IMR-90 (cell line): ENCODE results near the gene TRIM25. TPM values are rescaled to one million over a fixed set of nuclear protein-coding genes. Genes with fewer than 3 reads are reported as not detected.

Experiments used
- ATAC-seq: fragments of 200-7000 bp; cut with Tn5 transposase; 2 replicates; pipeline ENCODE4 v1.9.1; 2020; ENCODE audit warnings: low read depth, mild to moderate bottlenecking, moderate library complexity
- BruUV-seq: library from RNA; stranded (reverse); fragments of 400-500 nt; replicated peaks from 2 replicates; lab custom pipeline; 2021; lab: Mats Ljungman, UMichigan
- CTCF ChIA-PET: fragments of 300-600 bp; formaldehyde crosslinking; extraction: SDS; loops from one replicate; lab custom pipeline; 2021; ENCODE audit warnings: antibody characterized with exemption; lab: Yijun Ruan, JAX
- POLR2A ChIA-PET: fragments of 300-600 bp; sonication (Branson Sonifier 250); formaldehyde crosslinking; loops from one replicate; lab custom pipeline; 2022; ENCODE audit warnings: antibody characterized with exemption; ENCODE audit not compliant: unreplicated experiment; lab: Charles Lee
- DNase-seq: peaks from one replicate; pipeline ENCODE4 v3.0.0; 2013
- H2AFZ ChIP-seq: replicated peaks from 2 replicates; pipeline ENCODE3; 2013; ENCODE audit warnings: low read length, mild to moderate bottlenecking; ENCODE audit not compliant: poor library complexity
- H2AK5ac ChIP-seq: 2 replicates; pipeline ENCODE4 v1.6.1; 2013; ENCODE audit warnings: low read depth, low read length, inconsistent platforms
- H2AK9ac ChIP-seq: replicated peaks from 2 replicates; pipeline ENCODE3; 2013; ENCODE audit warnings: mild to moderate bottlenecking, low read depth, low read length, moderate library complexity; ENCODE audit not compliant: poor library complexity
- H2BK120ac ChIP-seq: 2 replicates; pipeline ENCODE4 v1.6.1; 2013; ENCODE audit warnings: low read depth, low read length, inconsistent platforms
- H2BK15ac ChIP-seq: 3 replicates; pipeline ENCODE4 v1.6.1; 2013; ENCODE audit warnings: low read depth, low read length, inconsistent platforms
- H2BK20ac ChIP-seq: 2 replicates; pipeline ENCODE4 v1.6.1; 2013; ENCODE audit warnings: low read depth, mild to moderate bottlenecking, inconsistent platforms, low read length, moderate library complexity
- H2BK5ac ChIP-seq: 2 replicates; pipeline ENCODE4 v1.6.1; 2013; ENCODE audit warnings: mild to moderate bottlenecking, low read depth, low read length, inconsistent platforms; ENCODE audit not compliant: poor library complexity, severe bottlenecking
- H3K14ac ChIP-seq: replicated peaks from 2 replicates; pipeline ENCODE4 v1.6.1; 2013; ENCODE audit warnings: low read depth, low read length, inconsistent platforms
- H3K18ac ChIP-seq: 2 replicates; pipeline ENCODE4 v1.6.1; 2013; ENCODE audit warnings: low read depth, low read length, control low read depth
- H3K23ac ChIP-seq: 2 replicates; pipeline ENCODE4 v1.6.1; 2013; ENCODE audit warnings: low read depth, low read length, inconsistent platforms
- H3K27ac ChIP-seq: 2 replicates; pipeline ENCODE4 v1.5.1; 2013; ENCODE audit warnings: mild to moderate bottlenecking, control low read depth, low read length; ENCODE audit not compliant: insufficient read depth
- H3K27me3 ChIP-seq: 2 replicates; pipeline ENCODE4 v1.6.1; 2013; ENCODE audit warnings: low read length; ENCODE audit not compliant: control insufficient read depth, insufficient read depth
- H3K36me3 ChIP-seq: 2 replicates; pipeline ENCODE4 v1.6.1; 2013; ENCODE audit warnings: low read length, mixed read lengths; ENCODE audit not compliant: control insufficient read depth, insufficient read depth
- H3K4ac ChIP-seq: 2 replicates; pipeline ENCODE4 v1.6.1; 2013; ENCODE audit warnings: low read depth, low read length, inconsistent platforms
- H3K4me1 ChIP-seq: 2 replicates; pipeline ENCODE4 v1.6.1; 2013; ENCODE audit warnings: low read length, mixed read lengths; ENCODE audit not compliant: control insufficient read depth, insufficient read depth
- H3K4me2 ChIP-seq: 2 replicates; pipeline ENCODE4 v1.6.1; 2013; ENCODE audit warnings: low read depth, mild to moderate bottlenecking, control low read depth, low read length, moderate library complexity
- H3K4me3 ChIP-seq: 2 replicates; pipeline ENCODE4 v1.5.1; 2013; ENCODE audit warnings: low read depth, mild to moderate bottlenecking, control low read depth, low read length, moderate library complexity; ENCODE audit not compliant: insufficient read depth
- H3K56ac ChIP-seq: 2 replicates; pipeline ENCODE4 v1.6.1; 2013; ENCODE audit warnings: low read length, inconsistent platforms; ENCODE audit not compliant: insufficient read depth; ENCODE audit errors: extremely low read depth
- H3K79me1 ChIP-seq, 2 experiments: 2 replicates each; pipeline ENCODE4 v1.6.1; 2013; ENCODE audit warnings: low read length in 2 of 2, inconsistent platforms in 1 of 2, low read depth in 1 of 2
- H3K9ac ChIP-seq: 2 replicates; pipeline ENCODE4 v1.6.1; 2013; ENCODE audit warnings: low read depth, low read length, control low read depth
- H3K9me1 ChIP-seq: 2 replicates; pipeline ENCODE4 v1.6.1; 2013; ENCODE audit warnings: low read length, inconsistent platforms; ENCODE audit not compliant: insufficient read depth
- H3K9me3 ChIP-seq: 2 replicates; pipeline ENCODE4 v1.6.1; 2013; ENCODE audit warnings: low read length; ENCODE audit not compliant: control insufficient read depth, insufficient read depth
- H4K20me1 ChIP-seq: 2 replicates; pipeline ENCODE4 v1.6.1; 2013; ENCODE audit warnings: low read length, inconsistent platforms; ENCODE audit not compliant: insufficient read depth
- H4K5ac ChIP-seq: 2 replicates; pipeline ENCODE4 v1.6.1; 2013; ENCODE audit warnings: mild to moderate bottlenecking, low read depth, low read length, control low read depth
- H4K8ac ChIP-seq, 2 experiments: 2 replicates each; pipeline ENCODE4 v1.6.1; 2013; ENCODE audit warnings: low read depth in 2 of 2, low read length in 2 of 2, control low read depth in 1 of 2, inconsistent platforms in 1 of 2
- H4K91ac ChIP-seq: 2 replicates; pipeline ENCODE4 v1.6.1; 2013; ENCODE audit warnings: low read depth, low read length, inconsistent platforms; ENCODE audit not compliant: insufficient read depth
- CEBPB ChIP-seq: IDR thresholded peaks from 2 replicates; pipeline ENCODE4 v1.6.1; 2012; ENCODE audit warnings: low read depth, low read length, improper control_type of control experiment
- CHD1 ChIP-seq: IDR thresholded peaks from 2 replicates; pipeline ENCODE4 v1.6.1; 2012; ENCODE audit warnings: low read depth, low read length, improper control_type of control experiment
- FOS ChIP-seq: fragments of 150-350 bp; IDR thresholded peaks from 2 replicates; pipeline ENCODE4 v1.6.1; 2016; ENCODE audit warnings: low read depth, low read length
- MAFK ChIP-seq: IDR thresholded peaks from 2 replicates; pipeline ENCODE4 v1.6.1; 2012; ENCODE audit warnings: low read depth, low read length, improper control_type of control experiment
- MAZ ChIP-seq: IDR thresholded peaks from 2 replicates; pipeline ENCODE4 v1.6.1; 2012; ENCODE audit warnings: low read depth, mild to moderate bottlenecking, low read length, improper control_type of control experiment, moderate library complexity, borderline replicate concordance
- NFE2L2 ChIP-seq: fragments of 150-350 bp; IDR thresholded peaks from 2 replicates; pipeline ENCODE4 v1.6.1; 2016; ENCODE audit warnings: low read depth, mild to moderate bottlenecking, low read length
- POLR2A ChIP-seq: IDR thresholded peaks from 2 replicates; pipeline ENCODE4 v1.6.1; 2012; ENCODE audit warnings: mild to moderate bottlenecking, low read depth, low read length
- RAD21 ChIP-seq: IDR thresholded peaks from 2 replicates; pipeline ENCODE4 v1.6.1; 2012; ENCODE audit warnings: low read length, improper control_type of control experiment
- RCOR1 ChIP-seq: IDR thresholded peaks from 2 replicates; pipeline ENCODE4 v1.6.1; 2012; ENCODE audit warnings: mild to moderate bottlenecking, low read length, improper control_type of control experiment; ENCODE audit not compliant: insufficient replicate concordance
- RFX5 ChIP-seq: IDR thresholded peaks from 2 replicates; pipeline ENCODE4 v1.8.0; 2012; ENCODE audit warnings: low read depth, mild to moderate bottlenecking, low read length, moderate library complexity
- SMC3 ChIP-seq: fragments of 150-350 bp; IDR thresholded peaks from 2 replicates; pipeline ENCODE4 v1.6.1; 2016; ENCODE audit warnings: low read depth, mild to moderate bottlenecking, antibody characterized with exemption, low read length, moderate library complexity
- dilution Hi-C: fragments of 300-500 bp; cut with HindIII; formaldehyde crosslinking; loops from one replicate; pipeline ENCODE4 v1.14.3; 2018; ENCODE audit warnings: low sequenced_read_pairs; ENCODE audit not compliant: unreplicated experiment
- in situ Hi-C: fragments of 300-500 bp; cut with MboI; formaldehyde crosslinking; loops from 3 replicates; pipeline ENCODE4 v1.14.3; 2019; ENCODE audit warnings: low sequenced_read_pairs, inconsistent platforms, mixed read lengths
- intact Hi-C: fragments of 100-400 bp; cut with micrococcal nuclease; formaldehyde crosslinking; loops from 2 replicates; pipeline ENCODE4 v1.10.0; 2022
- polyA plus RNA-seq, 3 experiments: library from polyadenylated mRNA; depleted of rRNA; stranded (reverse); fragments of >200 nt; gene quantifications; 2 replicates each; pipeline ENCODE4 v1.2.3, GENCODE V29; 2012; ENCODE audit warnings: low replicate concordance in 1 of 3
- total RNA-seq: library from RNA; depleted of rRNA; stranded (reverse); fragments of >200 nt; gene quantifications from 2 replicates; pipeline ENCODE4 v1.2.3, GENCODE V29; 2012
- TF ChIP-seq, protein P1 (sequence below): fragments of 150-350 bp; IDR thresholded peaks from 2 replicates; pipeline ENCODE4 v1.6.1; 2016; ENCODE audit warnings: low read depth, mild to moderate bottlenecking, low read length, moderate library complexity, borderline replicate concordance
- TF ChIP-seq, protein P2 (sequence below): fragments of 150-350 bp; IDR thresholded peaks from 2 replicates; pipeline ENCODE4 v1.6.1; 2017; ENCODE audit warnings: mild to moderate bottlenecking, antibody characterized with exemption, low read length, low read depth
- TF ChIP-seq, protein P3 (sequence below): conservative IDR thresholded peaks from 2 replicates; pipeline ENCODE4 v1.5.1; 2012; ENCODE audit warnings: mild to moderate bottlenecking, low read depth, low read length, improper control_type of control experiment

TRIM25 gene
- total and polyA plus RNA-seq, 2 of the 4 experiments (the other 2 are of a cell fraction): 25.5 to 27.5 TPM

DNA sequence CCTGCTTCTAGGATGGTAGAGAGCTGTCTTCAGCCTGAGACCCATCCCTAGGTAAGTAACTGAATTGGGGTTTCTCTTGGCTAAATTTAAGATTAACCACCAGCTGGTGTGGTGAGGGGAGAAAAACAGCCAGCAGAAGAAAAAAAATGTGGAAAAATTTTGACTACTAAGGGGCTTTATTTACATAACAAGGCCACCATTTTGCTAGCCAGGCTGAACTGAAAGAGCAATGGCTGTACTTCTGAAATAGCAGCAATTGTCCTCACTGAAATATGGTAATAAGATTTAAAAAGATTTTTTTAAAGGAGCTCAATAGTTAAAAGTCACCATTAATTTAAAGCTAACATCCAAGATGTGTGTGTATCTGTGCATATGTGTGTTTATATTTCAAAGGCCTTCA, 12.4 kb upstream of the TRIM25 start:
- H3K4me1 ChIP-seq: no peaks in the 10 kb centered on the region
- no peak overlapping the region for H3K4me3 ChIP-seq
- CTCF ChIA-PET: no interaction called here
- dilution Hi-C loops: no loop called here
- no peak overlapping the region for H3K9ac ChIP-seq
- no peak overlapping the region for H2BK15ac ChIP-seq
- H4K5ac ChIP-seq: no peak overlapping the region
- H3K9me3 ChIP-seq: no peaks in the 10 kb centered on the region
- H3K14ac ChIP-seq: no peak overlapping the region
- no peak overlapping the region for H2BK20ac ChIP-seq
- in situ Hi-C loops: loop anchor here (25.0 kb wide), 1 partner anchor 339 kb away; the partner anchor contains the start of gene NOG
- no peak overlapping the region for H2AFZ ChIP-seq
- H3K4me2 ChIP-seq: no peak overlapping the region
- H3K18ac ChIP-seq: no peak overlapping the region
- H3K79me1 ChIP-seq: no peaks in the 10 kb centered on the region
- no peak overlapping the region for H3K27ac ChIP-seq
- H3K23ac ChIP-seq: no peak overlapping the region
- BruUV-seq: no TSS peak
- no peak overlapping the region for H2BK120ac ChIP-seq
- intact Hi-C loops: no loop called here
- TF ChIP-seq CEBPB: no peak
- no peak for TF ChIP-seq MAFK
- TF ChIP-seq RAD21: no peak
- TF ChIP-seq, protein P1, sequence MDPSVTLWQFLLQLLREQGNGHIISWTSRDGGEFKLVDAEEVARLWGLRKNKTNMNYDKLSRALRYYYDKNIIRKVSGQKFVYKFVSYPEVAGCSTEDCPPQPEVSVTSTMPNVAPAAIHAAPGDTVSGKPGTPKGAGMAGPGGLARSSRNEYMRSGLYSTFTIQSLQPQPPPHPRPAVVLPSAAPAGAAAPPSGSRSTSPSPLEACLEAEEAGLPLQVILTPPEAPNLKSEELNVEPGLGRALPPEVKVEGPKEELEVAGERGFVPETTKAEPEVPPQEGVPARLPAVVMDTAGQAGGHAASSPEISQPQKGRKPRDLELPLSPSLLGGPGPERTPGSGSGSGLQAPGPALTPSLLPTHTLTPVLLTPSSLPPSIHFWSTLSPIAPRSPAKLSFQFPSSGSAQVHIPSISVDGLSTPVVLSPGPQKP: no peak
- no peak for TF ChIP-seq MAZ
- no peak for TF ChIP-seq RCOR1
- TF ChIP-seq CHD1: no peak
- TF ChIP-seq, protein P2, sequence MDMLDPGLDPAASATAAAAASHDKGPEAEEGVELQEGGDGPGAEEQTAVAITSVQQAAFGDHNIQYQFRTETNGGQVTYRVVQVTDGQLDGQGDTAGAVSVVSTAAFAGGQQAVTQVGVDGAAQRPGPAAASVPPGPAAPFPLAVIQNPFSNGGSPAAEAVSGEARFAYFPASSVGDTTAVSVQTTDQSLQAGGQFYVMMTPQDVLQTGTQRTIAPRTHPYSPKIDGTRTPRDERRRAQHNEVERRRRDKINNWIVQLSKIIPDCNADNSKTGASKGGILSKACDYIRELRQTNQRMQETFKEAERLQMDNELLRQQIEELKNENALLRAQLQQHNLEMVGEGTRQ: no peak
- TF ChIP-seq, protein P3, sequence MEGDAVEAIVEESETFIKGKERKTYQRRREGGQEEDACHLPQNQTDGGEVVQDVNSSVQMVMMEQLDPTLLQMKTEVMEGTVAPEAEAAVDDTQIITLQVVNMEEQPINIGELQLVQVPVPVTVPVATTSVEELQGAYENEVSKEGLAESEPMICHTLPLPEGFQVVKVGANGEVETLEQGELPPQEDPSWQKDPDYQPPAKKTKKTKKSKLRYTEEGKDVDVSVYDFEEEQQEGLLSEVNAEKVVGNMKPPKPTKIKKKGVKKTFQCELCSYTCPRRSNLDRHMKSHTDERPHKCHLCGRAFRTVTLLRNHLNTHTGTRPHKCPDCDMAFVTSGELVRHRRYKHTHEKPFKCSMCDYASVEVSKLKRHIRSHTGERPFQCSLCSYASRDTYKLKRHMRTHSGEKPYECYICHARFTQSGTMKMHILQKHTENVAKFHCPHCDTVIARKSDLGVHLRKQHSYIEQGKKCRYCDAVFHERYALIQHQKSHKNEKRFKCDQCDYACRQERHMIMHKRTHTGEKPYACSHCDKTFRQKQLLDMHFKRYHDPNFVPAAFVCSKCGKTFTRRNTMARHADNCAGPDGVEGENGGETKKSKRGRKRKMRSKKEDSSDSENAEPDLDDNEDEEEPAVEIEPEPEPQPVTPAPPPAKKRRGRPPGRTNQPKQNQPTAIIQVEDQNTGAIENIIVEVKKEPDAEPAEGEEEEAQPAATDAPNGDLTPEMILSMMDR: no peak
- TF ChIP-seq POLR2A: no peak
- TF ChIP-seq NFE2L2: no peak
- no peak for TF ChIP-seq FOS
- TF ChIP-seq SMC3: no peak
- no peak for TF ChIP-seq RFX5
- no peak overlapping the region for H2AK9ac ChIP-seq
- no peaks in the 10 kb centered on the region for H3K36me3 ChIP-seq
- POLR2A ChIA-PET: no interaction called here
- no peak overlapping the region for H3K56ac ChIP-seq
- no peak overlapping the region for H2AK5ac ChIP-seq
- no peak overlapping the region for H4K91ac ChIP-seq
- no peak for DNase-seq
- no peak for ATAC-seq
- no peak overlapping the region for H4K8ac ChIP-seq
- H3K27me3 ChIP-seq: no peaks in the 10 kb centered on the region
- H3K4ac ChIP-seq: no peak overlapping the region
- no peaks in the 10 kb centered on the region for H4K20me1 ChIP-seq
- no peak overlapping the region for H2BK5ac ChIP-seq
- no peaks in the 10 kb centered on the region for H3K9me1 ChIP-seq
